COLO829 (cell line): ENCODE data around the gene KRTAP4-3.
"Not testable (repeated sequence)": the region's sequence is repeated elsewhere in the genome, so short reads cannot be mapped to it uniquely, and the experiment has no call there.

ENCODE experiments used
- DNase-seq: peaks from one replicate; pipeline ENCODE4 v3.0.0; 2012; ENCODE audit warnings: low spot score

Gene KRTAP4-3

GRCh38 chr17:41151525-41151924 is 16.5 kb downstream of the KRTAP4-3 start:
- DNase-seq = no peak

DNA sequence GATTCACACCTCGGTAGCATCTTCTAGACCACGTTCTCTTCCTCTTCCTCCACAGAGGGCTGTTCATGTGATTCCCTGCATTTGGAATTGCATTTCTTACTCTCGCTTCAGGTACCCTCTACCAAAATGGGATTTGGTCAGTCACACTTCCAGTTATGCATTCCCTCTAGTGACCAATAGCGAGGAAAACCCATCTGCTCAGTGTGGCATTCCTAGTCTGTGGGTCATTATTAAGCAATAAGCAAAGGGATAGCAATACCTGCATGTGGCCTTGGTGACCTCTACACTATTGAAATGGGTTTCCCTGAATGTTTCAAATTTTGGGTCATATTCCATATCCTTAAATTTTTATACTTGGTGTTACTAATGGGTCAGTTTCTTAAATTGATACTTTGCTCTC is 18.0 kb downstream of the KRTAP4-3 start:
- DNase-seq = no peak

DNA sequence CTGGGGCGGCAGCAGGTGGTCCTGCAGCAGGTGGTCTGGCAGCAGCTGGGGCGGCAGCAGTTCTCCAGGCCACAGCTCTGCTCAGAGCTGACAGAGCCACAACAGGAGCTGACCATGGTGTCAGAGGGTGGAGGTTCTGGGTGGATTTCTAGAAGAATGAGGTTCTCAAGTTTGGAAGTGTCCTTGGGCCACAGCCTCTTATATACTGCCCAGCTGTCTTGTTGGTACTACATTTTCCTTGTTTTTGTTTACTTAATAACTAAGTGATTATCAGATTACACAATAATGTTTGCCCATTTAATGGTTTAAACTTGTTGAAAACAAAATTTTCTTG is 18.4 kb downstream of the KRTAP4-3 start, which contains the start of gene KRTAP4-5:
KRTAP4-5 (minus strand) TSS at position 174 of the 334 bp plus-strand sequence; CDS start at position 116, 58 bp downstream.
- no peak for DNase-seq

DNA sequence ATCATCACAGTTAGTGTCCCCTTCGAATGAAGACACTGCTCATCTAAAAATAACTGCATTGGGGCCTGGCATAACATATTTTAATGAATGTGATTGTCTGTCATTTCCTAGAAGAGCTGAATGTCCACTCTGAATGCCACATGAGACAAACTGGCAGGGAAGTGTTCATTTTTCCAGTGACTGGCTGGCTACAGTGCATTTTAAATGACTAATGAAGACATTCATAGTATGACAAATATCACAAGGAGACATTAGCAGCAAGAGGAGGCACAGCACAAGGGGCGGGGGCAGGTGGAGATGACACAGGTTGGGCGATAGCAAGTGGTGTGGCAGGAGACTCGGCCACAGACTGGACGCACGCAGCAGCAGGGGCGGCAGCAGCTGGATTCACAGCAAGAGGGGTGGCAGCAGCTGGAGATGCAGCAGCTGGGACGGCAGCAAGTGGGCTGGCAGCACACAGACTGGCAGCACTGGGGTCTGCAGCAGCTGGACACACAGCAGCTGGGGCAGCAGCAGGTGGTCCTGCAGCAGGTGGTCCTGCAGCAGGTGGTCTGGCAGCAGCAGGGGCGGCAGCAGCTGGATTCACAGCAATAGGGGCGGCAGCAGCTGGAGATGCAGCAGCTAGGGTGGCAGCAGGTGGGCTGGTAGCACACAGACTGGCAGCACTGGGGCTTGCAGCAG is 18.9 kb downstream of the KRTAP4-3 start:
- DNase-seq = not testable (repeated sequence)

DNA sequence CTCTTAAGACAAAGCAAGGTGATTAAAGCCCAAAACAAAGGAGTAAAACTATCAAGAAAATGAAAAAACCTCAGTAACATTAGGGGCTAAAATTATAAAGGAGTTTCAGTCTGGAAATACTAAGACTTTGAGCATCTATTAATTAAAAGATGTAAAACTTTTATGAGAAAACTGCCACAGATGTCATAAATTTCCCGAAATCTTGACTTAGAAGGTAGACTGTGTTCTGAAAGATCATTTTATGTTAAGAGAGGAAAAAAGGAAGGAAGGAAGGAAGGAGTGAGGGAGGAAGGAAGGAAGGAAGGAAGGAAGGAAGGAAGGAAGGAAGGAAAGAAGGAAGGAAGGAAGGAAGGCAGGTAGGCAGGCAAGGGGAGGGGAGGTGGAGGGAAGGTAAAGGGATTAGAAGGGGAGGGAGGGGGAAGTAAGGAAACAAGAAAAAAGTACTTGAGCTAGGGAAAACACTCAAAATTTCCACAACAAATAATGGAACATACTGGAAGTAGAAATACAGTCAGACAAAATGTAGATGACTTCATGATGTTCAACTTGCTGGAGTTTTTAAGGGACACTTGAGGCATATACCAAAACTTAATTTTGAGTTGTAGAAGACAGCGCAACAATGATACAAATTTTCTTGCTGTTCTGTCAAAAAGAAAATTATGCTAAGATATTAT is 20.4 kb downstream of the KRTAP4-3 start:
- DNase-seq = no peak

GRCh38 chr17:41145261-41145660 is 22.8 kb downstream of the KRTAP4-3 start:
- no peak for DNase-seq

DNA sequence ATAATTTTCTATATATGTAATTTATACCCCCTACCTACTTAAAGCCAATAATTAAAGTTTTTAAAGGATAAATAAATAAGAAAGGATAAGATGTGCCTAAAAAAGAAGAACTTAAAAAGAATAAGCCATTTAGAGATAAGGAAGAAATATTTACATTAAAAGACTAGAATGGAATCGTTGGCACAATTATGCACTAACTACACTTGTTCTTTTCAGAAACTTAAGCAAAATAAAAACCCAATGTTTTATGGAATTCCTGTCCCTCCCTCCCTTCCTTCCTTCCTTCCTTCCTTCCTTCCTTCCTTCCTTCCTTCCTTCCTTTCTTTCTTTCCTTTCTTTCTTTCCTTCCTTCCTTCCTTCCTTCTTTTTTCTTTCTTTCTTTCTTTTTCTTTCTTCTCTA is 23.2 kb downstream of the KRTAP4-3 start:
- DNase-seq = no peak

DNA sequence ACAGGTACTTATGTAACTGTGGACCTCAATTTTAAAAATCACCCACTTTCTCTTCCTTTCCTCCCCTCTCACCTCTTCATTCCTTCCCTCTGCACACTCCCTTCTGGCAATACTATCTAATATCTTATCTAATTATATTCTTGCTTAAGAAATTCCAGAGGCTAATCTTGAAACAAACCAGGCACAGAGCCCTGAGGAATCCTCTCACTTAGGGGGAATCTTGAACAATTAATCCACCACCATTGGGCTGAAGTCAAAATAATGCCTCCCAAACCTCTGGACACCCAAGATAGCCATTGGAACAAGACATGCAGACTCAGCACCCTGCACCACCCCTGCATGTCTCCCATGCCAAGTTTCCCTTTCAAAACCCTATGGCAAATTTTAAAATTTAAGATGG is 26.7 kb downstream of the KRTAP4-3 start:
- DNase-seq = no peak

- DNase-seq = no peak
These were observed 27.5 kb downstream of the KRTAP4-3 start, which contains the start of gene KRTAP4-6 for GRCh38 chr17:41140360-41141131. Gene KRTAP4-6 (minus strand): TSS chr17:41140544. CDS start chr17:41140487, 57 bp downstream.

DNA sequence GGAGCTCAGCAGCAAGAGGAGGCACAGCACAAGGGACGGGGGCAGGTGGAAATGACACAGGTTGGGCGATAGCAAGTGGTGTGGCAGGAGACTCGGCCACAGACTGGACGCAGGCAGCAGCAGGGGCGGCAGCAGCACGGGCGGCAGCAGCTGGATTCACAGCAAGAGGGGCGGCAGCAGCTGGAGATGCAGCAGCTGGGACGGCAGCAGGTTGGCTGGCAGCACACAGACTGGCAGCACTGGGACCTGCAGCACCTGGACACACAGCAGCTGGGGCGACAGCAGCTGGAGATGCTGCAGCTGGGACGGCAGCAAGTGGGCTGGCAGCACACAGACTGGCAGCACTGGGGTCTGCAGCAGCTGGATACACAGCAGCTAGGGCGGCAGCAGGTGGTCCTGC is 28.2 kb downstream of the KRTAP4-3 start:
- not testable (repeated sequence) for DNase-seq

GRCh38 chr17:41133880-41134735 is 33.9 kb downstream of the KRTAP4-3 start:
- no peak for DNase-seq

GRCh38 chr17:41131979-41132378 is 36.0 kb downstream of the KRTAP4-3 start:
- no peak for DNase-seq

DNA sequence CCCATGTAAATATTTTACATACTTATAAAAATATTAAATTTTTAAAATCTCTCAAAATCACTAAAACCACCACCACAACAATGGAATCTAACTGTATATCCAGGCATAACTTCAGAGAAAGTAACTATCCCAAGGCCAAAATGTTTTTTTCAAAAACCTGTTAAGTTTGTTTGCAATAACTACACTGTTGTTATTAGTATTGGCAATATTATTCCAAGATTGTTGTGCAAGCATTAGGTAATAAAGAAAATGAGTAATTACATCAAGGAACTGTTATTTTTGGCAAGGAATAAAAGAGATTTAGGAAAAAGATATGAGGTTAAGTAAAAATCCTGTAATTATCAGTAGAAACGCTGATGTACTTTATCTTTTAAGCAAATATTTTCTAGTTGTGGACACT is 40.6 kb downstream of the KRTAP4-3 start:
- no peak for DNase-seq

DNA sequence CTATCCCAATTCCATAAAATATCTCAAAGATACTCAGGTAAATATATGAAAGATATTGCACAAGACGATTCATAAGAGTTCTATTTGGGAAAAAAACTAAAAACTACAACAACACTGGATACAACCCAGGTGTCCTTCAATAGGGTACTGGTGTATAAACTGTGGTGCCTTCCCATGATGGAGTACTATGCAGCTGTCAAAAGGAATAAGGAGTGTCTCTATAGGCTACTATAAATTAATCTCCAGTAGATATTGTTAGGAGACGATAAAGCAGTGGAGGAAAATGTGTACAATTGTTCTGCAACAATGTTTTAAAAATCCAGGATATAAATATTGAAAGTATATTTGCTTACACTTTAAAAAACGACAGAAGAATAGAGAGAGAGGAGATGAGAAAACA is 41.6 kb downstream of the KRTAP4-3 start:
- DNase-seq = no peak

DNA sequence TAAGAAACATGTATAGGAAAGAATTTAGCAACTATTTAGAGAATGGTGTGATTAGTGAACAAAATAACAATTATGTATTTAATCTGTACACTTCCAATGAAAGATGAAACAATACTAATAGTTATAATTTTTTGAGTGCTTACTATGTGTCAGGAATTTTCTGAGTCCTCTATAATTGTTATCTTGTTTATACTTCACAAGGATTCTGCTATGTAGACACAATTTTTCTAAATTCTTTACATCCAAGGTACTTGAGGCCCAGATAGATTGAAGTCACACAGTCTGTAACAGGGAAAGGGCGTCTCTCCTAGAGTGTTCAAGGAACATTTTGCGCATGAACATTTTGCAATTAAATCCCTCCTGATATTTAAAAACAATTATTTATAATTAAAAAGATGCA is 43.0 kb downstream of the KRTAP4-3 start:
- no peak for DNase-seq

GRCh38 chr17:41123991-41124371 is 44.0 kb downstream of the KRTAP4-3 start, which contains the start of gene KRTAP4-12:
Gene KRTAP4-12 (minus strand): TSS chr17:41124182. CDS start chr17:41124122, 60 bp downstream.
- not testable (repeated sequence) for DNase-seq

DNA sequence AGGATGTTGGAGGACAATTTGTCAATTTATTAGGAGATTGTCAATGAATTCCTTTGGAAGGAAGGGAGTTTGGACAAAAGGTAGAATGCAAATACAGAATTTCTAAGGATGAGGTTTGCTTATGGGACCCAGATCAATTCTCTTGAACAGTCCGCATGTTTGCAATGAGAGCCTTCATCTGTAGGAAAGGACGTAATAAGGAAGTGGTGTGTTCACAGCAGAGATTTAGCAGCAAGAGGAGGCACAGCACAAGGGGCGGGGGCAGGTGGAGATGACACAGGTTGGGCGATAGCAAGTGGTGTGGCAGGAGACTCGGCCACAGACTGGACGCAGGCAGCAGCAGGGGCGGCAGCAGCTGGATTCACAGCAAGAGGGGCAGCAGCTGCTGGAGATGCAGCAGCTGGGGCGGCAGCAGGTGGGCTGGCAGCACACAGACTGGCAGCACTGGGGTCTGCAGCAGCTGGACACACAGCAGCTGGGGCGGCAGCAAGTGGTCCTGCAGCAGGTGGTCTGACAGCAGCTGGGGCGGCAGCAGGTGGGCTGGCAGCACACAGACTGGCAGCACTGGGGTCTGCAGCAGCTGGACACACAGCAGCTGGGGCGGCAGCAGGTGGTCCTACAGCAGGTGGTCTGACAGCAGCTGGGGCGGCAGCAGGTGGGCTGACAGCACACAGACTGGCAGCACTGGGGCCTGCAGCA is 44.6 kb downstream of the KRTAP4-3 start:
- DNase-seq = not testable (repeated sequence)

GRCh38 chr17:41121742-41122141 is 46.3 kb downstream of the KRTAP4-3 start:
- no peak for DNase-seq

- not testable (repeated sequence) for DNase-seq
These were observed 48.0 kb downstream of the KRTAP4-3 start for GRCh38 chr17:41119696-41120690.

DNA sequence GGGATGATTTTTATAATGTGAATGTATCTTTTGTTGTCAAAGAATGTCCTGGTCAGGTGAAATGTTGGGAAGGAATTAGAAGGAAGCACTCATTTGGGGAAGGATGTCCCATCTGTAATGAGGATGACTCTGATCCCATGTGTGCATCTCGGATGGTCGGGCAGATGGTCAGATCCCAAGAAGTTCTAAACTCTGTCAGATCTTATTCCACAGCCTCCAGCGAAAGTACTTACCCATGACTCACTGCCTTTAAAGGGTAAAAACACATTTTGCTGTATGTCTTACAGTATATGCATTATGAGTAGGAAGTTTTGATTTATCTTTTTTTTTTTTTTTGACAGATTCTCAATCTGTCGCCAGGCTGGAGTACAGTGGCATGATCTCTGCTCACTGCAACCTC is 49.3 kb downstream of the KRTAP4-3 start:
- DNase-seq = no peak
